ENCODE data around the gene ATL1. TPM values are rescaled to one million over a fixed set of nuclear protein-coding genes. Genes with fewer than 3 reads are reported as not detected.
"Not testable (repeated sequence)": the region's sequence is repeated elsewhere in the genome, so short reads cannot be mapped to it uniquely, and the experiment has no call there.

ATL1 gene
- total RNA-seq, 1 experiment from 2014 or later = 2.4 TPM

GRCh38 chr14:50533806-50534205 lies 26.1 kb upstream of the ATL1 start:
- DNase-seq (ENCODE audit: extremely low read depth, low read depth) = no peak

- DNase-seq (ENCODE audit: extremely low read depth, low read depth) = no peak
Measured at GRCh38 chr14:50534416-50534815, 25.5 kb upstream of the ATL1 start.

- no peak for DNase-seq (ENCODE audit: extremely low read depth, low read depth)
Measured at GRCh38 chr14:50534997-50535396, 24.9 kb upstream of the ATL1 start.

GRCh38 chr14:50538034-50538433 lies 21.9 kb upstream of the ATL1 start:
- DNase-seq (ENCODE audit: extremely low read depth, low read depth) = not testable (repeated sequence)

- DNase-seq (ENCODE audit: extremely low read depth, low read depth) = no peak
Measured at GRCh38 chr14:50539051-50539450, 20.9 kb upstream of the ATL1 start.

GRCh38 chr14:50541159-50541567 lies 18.8 kb upstream of the ATL1 start:
- DNase-seq (ENCODE audit: extremely low read depth, low read depth) = no peak

- peak; percentile 49 for DNase-seq (ENCODE audit: extremely low read depth, low read depth)
Measured at GRCh38 chr14:50542941-50543418, 17.0 kb upstream of the ATL1 start.

GRCh38 chr14:50544911-50545310 lies 15.0 kb upstream of the ATL1 start:
- no peak for DNase-seq (ENCODE audit: extremely low read depth, low read depth)

- DNase-seq (ENCODE audit: extremely low read depth, low read depth) = no peak
Measured at GRCh38 chr14:50545618-50546017, 14.3 kb upstream of the ATL1 start.

GRCh38 chr14:50550294-50550693 lies 9.7 kb upstream of the ATL1 start:
- no peak for DNase-seq (ENCODE audit: extremely low read depth, low read depth)

- no peak for DNase-seq (ENCODE audit: extremely low read depth, low read depth)
Measured at GRCh38 chr14:50551877-50552276, 8.1 kb upstream of the ATL1 start.

GRCh38 chr14:50552796-50553195 lies 7.1 kb upstream of the ATL1 start:
- not testable (repeated sequence) for DNase-seq (ENCODE audit: extremely low read depth, low read depth)

GRCh38 chr14:50560931-50561285 lies 963 bp downstream of the ATL1 start:
- DNase-seq (ENCODE audit: extremely low read depth, low read depth) = peak; percentile 12

GRCh38 chr14:50562841-50563240 lies 2.9 kb downstream of the ATL1 start:
- no peak for DNase-seq (ENCODE audit: extremely low read depth, low read depth)

GRCh38 chr14:50569714-50570274 lies 9.8 kb downstream of the ATL1 start:
- DNase-seq (ENCODE audit: extremely low read depth, low read depth) = no peak

GRCh38 chr14:50573862-50574261 lies 13.9 kb downstream of the ATL1 start:
- no peak for DNase-seq (ENCODE audit: extremely low read depth, low read depth)

GRCh38 chr14:50575769-50576168 lies 15.8 kb downstream of the ATL1 start:
- no peak for DNase-seq (ENCODE audit: extremely low read depth, low read depth)

- no peak for DNase-seq (ENCODE audit: extremely low read depth, low read depth)
Measured at GRCh38 chr14:50577982-50578381, 18.0 kb downstream of the ATL1 start.

GRCh38 chr14:50578433-50578832 lies 18.5 kb downstream of the ATL1 start:
- no peak for DNase-seq (ENCODE audit: extremely low read depth, low read depth)

GRCh38 chr14:50590464-50590863 lies 30.5 kb downstream of the ATL1 start:
- no peak for DNase-seq (ENCODE audit: extremely low read depth, low read depth)

GRCh38 chr14:50594577-50595316 lies 34.8 kb downstream of the ATL1 start:
- no peak for DNase-seq (ENCODE audit: extremely low read depth, low read depth)

- DNase-seq (ENCODE audit: extremely low read depth, low read depth) = no peak
Measured at GRCh38 chr14:50598765-50599164, 38.8 kb downstream of the ATL1 start.
